HL-60 (cell line): ENCODE measurements around the gene TNFAIP2.

ENCODE experiments used
- DNase-seq, 2 experiments: peaks; one replicate each; pipeline ENCODE4 v3.0.0-alpha.2; 2010 to 2020; ENCODE audit warnings: low read depth in 1 of 2, low spot score in 1 of 2
- H3K27ac ChIP-seq: fragments of 250-450 bp; sonication (Bioruptor Pico); replicated peaks from 2 replicates; pipeline ENCODE4 v1.5.1; 2020; ENCODE audit warnings: mild to moderate bottlenecking, moderate library complexity
- H3K27me3 ChIP-seq: fragments of 250-450 bp; sonication (Bioruptor Pico); 2 replicates; pipeline ENCODE4 v1.5.1; 2021; ENCODE audit warnings: mild to moderate bottlenecking, moderate library complexity; ENCODE audit not compliant: insufficient read depth, poor library complexity, severe bottlenecking
- H3K4me3 ChIP-seq: replicated peaks from 2 replicates; pipeline ENCODE4 v1.5.1; 2011; ENCODE audit warnings: mild to moderate bottlenecking, control low read depth, low read length; ENCODE audit not compliant: insufficient read depth
- CTCF ChIP-seq: IDR thresholded peaks from one replicate; pipeline ENCODE4 v1.5.1; 2011; ENCODE audit warnings: low read length, control low read depth, inconsistent platforms; ENCODE audit not compliant: insufficient read depth
- GABPA ChIP-seq: IDR thresholded peaks from 2 replicates; pipeline ENCODE4 v1.6.1; 2012; ENCODE audit warnings: low read depth
- POLR2AphosphoS5 ChIP-seq: IDR thresholded peaks from 2 replicates; pipeline ENCODE4 v1.6.1; 2012; ENCODE audit warnings: low read depth
- REST ChIP-seq: IDR thresholded peaks from 2 replicates; pipeline ENCODE4 v1.6.1; 2012; ENCODE audit warnings: low read depth; ENCODE audit not compliant: insufficient replicate concordance
- SPI1 ChIP-seq: IDR thresholded peaks from 2 replicates; pipeline ENCODE4 v1.6.1; 2012; ENCODE audit warnings: low read depth, mild to moderate bottlenecking, borderline replicate concordance

TNFAIP2 gene

GRCh38 chr14:103141117-103141796 is 18.0 kb downstream of the TNFAIP2 start:
- no peak overlapping the region for H3K4me3 ChIP-seq
- TF ChIP-seq POLR2AphosphoS5, result no peak
- TF ChIP-seq CTCF, result peak; percentile 82
- TF ChIP-seq REST, result no peak
- no peak overlapping the region for H3K27ac ChIP-seq
- H3K27me3 ChIP-seq, result no peaks in the 10 kb centered on the region
- DNase-seq, result peak in 1 of 2 experiments; percentile 64

- DNase-seq, result no peak
- H3K27ac ChIP-seq, result no peak overlapping the region
- TF ChIP-seq SPI1, result no peak
These were observed 18.8 kb downstream of the TNFAIP2 start for GRCh38 chr14:103142026-103142425.

GRCh38 chr14:103142721-103143302 is 19.6 kb downstream of the TNFAIP2 start:
- Histone ChIP-seq H3K27ac (no peak overlapping the region), H3K4me3 (no peak overlapping the region), H3K27me3 (no peaks in the 10 kb centered on the region)
- no peak for DNase-seq
- TF ChIP-seq CTCF (no peak), POLR2AphosphoS5 (no peak), GABPA (no peak), SPI1 (no peak), REST (no peak)

More at GRCh38 chr14:103142026-103142425, 18.8 kb downstream of the TNFAIP2 start:
- Histone ChIP-seq H3K4me3 (no peak overlapping the region), H3K27me3 (no peaks in the 10 kb centered on the region)

- no peak for TF ChIP-seq REST
- TF ChIP-seq GABPA, result no peak
- no peak for TF ChIP-seq SPI1
- no peak for TF ChIP-seq CTCF
- no peak for TF ChIP-seq POLR2AphosphoS5
- Histone ChIP-seq H3K27ac (no peak overlapping the region), H3K4me3 (no peak overlapping the region), H3K27me3 (no peaks in the 10 kb centered on the region)
- no peak for DNase-seq
These were observed 20.2 kb downstream of the TNFAIP2 start for GRCh38 chr14:103143506-103143905.
